NCI-H2171 treated with DMSO at 0.1 percent for 48 hours (cell line): ENCODE results near the gene SAMD13.
"Not testable (repeated sequence)": the region's sequence is repeated elsewhere in the genome, so short reads cannot be mapped to it uniquely, and the experiment has no call there.

ENCODE experiments used
- DNase-seq: peaks from one replicate; lab custom pipeline; 2025; lab: John Stamatoyannopoulos, UW

SAMD13 gene

DNA sequence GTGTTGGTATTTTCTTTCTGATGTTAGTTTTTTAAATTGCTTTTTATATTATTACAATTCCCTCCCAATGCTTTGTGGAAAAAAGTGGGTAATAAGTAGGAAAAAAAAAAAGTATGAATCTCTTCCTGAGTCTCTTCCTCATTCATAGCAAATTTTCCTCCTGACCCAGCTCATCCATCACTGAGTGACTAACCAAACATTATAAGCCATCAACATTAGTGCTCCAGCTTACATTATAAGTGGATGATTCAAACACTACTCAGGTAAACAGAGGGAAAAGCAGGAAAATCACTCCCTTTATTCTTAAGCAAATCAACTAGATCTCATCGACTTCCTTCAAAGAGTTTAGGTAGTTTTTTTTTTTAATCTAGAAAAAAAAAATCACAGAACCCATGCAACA lies 15.4 kb upstream of the SAMD13 start:
- DNase-seq = no peak

DNA sequence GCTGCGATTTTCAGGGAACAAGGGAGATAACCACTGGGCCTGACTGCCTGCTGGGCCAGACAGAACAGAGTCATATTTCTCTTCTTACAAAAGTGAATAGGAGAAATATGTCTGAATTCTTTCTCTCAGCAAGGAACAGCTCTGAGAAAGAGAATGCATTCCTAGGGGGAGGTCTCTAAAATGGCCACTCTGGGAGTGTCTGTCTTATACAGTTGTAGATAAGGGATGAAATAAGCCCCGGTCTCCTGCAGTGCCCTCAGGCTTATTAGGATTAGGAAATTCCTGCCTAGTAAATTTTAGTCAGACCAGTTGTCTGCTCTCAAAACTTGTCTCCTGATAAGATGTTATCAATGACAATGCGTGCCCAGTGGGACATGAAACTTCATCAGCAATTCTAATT lies 14.1 kb upstream of the SAMD13 start:
- DNase-seq = not testable (repeated sequence)

DNA sequence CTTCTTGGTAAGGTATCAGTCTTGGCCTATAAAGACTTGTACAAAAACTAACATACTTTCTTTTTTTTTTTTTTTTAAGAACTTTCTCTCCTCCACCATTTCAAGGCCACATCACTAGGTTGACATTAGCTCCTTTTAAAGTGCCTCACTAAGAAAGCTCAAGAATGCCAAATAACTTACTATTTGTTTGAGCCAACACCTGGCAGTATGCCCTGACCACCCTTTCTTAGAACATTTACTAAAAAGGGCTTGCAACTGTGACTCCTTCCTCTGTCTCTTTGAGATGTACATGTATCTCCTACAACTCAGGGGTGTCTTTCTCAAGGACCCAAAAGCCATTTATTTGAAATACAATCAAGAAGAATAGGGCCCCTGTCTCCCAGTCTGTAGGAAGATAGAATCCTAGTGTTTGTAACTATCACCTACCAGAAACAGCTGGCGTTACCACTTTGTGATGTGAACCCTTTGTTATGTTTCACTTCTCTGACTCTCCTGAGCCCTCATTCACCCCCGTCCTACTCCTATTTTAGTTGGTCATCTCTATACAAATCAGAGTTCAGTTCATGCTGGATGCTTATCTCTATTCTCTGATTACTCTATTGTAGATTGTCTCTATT lies 12.2 kb upstream of the SAMD13 start:
- no peak for DNase-seq

DNA sequence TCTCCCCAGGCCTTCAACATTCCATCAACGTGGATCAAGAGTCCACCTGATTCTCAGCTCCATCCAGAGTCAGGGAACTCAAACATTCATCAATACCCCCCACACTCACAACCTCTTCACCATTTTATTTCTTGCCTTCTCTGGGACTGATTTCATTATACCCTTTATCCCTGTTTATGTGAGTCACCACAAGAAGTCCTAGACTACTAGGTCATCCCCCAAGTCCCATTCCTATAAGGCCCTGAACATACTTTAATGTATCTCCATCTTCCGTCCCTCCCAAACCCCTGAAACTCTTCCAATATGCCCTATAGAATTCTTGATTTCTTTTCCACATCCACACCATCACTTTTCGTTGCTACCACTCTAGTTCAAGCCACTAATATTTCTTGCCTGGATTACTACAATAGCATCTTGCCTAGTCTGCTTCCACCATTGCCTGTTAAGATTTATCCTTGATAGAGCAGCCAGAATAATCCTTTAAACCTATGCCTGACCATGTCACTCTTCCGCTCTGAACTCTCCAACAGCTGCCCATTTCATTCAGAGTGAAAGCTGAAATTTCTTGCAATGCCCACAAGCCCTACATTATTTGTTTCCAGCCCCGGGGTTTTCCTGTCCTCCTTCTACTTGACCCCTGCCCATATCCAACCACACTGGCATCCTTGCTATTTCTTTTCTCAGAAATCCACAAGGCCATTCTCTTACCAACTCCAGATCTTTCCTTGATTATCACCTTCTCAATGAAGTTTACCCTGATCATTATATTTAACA lies 9.4 kb upstream of the SAMD13 start:
- DNase-seq = no peak

DNA sequence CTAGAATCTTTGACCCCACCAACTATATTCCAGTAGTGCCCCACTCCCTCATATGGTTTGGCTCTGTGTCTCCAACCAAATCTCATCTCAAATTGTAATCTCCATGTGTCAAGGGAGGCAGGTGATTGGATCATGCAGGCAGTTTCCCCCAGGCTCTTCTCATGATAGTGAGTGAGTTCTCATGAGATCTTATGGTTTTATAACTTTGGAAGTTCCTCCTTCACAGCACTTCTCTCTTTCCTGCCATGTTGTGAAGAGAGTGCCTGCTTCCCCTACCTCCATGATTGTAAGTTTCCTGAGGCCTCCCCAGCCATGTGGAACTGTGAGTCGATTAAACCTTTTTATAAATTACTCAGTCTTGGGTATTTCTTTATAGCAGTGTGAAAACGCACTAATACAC lies 7.7 kb upstream of the SAMD13 start:
- no peak for DNase-seq

DNA sequence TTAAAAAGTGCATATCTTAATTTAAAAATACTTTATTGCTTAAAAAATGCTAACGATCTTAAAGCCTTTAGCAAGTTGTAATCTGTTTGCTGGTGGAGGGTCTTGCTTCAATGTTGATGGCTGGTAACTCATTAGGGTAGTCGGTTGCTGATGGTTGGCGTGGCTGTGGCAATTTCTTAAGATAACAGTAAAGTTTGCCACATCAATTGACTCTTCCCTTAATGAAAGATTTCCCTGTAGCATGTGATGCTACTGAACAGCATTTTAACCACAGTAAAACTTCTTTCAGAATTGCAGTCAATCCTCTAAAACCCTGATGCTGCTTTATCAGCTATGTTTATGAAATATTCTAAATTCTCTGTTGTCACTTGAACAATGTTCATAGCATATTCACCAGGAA lies 6.8 kb upstream of the SAMD13 start:
- DNase-seq = no peak

DNA sequence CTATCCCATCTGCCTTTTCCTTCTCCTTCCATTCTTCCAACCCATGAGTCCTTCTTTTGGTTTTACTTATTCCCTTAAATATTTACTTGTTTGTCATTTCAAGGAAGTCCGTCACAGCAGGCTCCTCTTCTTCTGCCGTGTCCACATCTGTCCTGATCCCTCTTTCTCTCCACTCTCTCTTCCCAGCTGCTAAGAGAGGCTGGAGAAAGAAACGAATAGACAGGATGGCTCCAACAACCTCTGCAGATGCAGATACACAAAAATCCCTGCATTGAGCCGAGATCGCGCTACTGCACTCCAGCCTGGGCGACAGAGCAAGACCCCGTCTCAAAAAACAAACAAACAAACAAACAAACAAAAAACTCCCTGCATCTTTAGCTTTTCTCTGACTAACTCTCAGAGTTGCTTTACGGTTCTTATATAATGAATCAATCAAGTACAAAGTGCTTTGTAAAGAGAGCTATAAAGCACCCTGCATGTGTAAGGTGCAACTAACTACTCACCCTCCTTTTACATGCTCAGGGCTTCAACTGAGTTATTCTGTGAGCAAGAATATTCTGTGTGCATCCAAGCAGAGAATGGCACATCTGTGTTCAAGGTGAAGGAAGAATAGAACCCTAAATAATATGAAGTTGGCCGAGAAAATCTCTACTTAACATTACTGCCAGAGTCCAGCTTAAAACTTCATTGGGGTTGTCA lies 3.8 kb upstream of the SAMD13 start:
- DNase-seq = no peak

DNA sequence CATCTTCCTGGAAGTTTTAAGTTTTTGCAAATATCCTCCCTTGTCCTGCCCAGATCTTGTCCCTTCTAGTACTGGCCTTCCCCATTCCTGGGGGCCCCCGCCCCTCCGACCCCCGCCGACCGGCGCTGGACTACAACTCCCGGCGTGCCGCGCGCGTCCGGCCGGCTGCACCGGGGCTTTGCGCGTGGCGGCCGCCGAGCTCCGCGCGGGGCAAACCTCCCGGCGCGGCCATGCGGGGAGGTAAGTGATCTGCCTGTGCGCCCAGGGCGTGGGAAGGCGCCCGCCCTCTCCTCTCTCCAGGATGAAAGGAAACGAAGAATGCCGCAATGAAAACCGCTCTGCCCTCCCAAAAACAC lies 3.2 kb upstream of the SAMD13 start:
- peak; percentile 38 for DNase-seq

DNA sequence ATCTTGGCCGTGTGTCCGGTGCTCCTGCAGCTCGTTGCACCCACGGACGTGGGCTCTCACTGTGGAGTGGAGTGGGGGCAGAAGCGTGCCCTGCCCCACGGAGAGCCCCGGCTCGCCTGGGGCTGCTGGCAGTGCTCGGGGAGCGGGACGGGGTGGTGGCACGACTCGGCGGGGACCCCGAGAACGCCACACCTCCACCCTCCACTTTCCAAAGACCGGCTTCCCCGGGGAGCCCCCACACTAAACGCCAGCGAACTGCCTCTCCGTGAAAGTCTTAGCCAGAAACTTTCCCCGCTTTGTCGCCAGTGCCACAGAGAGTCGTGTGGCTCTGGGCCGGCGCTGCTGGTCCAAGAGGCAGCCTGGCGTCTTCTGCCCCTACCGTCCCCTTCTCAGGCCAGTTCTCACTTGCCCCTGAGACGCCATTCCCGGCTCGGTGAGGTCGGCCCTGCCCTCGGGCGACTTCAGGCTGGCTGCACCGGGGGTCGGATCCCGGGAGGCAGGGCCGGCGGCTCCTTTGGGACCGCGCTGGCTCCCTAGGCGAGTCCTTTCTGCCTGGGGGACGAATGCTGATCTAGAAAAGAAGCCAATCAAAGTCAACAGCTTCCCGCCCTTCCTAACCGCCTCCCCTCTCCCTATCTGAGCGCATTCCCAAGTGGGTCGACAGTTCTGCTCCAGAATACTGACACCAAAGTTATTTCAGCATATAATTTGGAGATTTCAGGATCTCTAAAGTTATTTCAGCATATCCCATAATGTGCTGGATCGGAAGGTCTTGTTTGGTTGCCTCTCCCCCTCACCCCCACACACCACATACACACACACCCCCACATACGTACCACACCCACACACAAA lies 2.6 kb upstream of the SAMD13 start:
- peak; percentile 2 for DNase-seq

DNA sequence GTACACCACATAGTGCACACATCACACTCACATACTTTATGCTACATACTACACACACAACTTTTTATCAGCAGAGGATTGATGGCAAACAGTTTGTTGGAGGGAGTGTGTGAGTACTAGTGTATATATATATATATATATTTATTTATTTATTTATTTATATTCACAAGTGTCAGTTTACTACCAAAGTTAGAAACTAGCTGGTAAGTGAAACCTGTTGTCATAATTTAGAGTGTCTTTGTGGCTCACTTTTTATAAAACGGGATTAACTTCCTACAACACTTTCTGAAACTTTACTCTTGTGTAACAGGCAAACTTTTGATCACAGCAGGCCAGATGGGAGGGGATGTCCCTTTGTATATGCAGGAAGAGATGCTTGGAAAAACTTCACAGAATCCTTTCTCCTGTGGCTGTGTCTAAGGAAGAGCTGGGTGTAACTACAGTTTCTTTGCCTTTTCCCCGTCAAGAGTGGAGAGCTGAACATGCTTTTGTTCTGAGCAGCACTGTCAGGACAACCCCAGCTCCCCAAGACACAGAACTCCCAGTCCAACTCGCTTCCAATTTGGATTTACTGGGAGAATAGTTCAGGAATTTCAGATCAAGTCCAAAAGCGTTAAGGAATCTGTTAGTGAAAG lies 1.9 kb upstream of the SAMD13 start:
- DNase-seq = no peak

DNA sequence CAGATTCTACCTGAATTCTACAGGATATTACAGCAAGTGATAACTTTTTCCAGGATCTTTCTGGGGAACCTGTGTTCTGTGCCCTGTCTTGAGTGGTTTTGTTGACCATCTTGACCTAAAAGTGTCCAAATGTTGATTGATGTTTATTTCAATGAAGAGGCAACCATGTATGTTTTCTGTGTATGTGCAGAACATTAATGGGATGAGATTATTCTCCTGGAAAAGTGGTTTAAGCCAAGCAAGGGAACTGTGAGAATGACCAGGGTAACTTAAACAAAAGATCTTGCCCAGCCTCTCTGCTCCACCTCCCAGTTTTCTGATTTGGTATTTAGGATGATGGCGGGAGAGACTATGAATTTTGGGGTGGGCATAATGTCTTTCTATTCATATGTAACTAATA lies 1.0 kb upstream of the SAMD13 start:
- DNase-seq = no peak

DNA sequence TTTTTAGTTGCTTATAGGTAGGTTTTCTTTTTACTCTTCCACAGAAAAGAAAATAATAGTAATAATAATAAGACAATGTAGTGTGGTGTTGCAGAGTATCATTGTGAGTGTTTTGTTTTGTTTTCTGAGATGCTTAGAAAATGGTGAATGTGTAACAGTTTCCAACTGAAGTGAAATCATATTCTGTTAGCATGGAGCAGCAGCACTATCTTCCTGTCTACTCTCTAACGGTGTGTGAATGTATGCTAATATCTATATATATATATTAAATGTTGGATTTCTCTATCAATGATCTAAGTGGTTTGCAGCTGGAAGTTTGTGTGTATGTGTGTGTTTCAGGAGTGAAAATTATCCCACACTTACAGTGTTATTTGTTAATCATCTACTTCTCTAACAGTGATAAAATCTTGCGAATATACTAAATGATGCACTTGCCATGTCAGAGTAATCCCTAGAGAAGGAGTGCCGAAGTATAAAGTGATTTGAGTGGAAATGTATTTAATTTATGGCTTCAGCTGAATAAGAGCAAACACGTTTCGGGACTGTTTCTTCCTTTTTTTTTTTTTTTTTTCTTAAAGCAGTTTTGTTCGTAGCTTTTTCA lies 377 bp downstream of the SAMD13 start:
- peak; percentile 36 for DNase-seq

DNA sequence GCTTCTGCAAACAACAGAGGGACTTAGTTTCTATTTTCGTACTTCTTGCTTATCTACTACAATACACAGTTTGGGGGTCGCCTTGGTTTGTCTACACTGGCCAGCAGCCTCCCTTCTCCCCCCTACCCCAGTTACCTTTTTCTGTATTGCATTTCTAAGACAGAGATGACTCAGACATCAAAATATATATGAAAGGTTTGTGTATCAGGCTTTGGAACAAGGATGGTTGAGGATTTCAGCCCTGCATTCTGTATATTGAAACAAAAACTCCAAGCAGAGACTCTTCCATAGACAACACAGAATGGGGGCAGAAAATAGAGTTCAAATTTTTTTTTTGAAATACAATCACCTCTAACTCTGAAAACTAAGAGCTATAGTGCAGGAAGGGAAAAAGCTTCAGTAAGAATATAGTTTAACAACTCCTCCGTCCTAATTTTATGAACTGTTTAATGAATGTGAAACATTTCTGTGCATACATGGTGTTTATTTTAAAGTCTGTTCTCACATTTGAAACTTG lies 1.9 kb downstream of the SAMD13 start:
- DNase-seq = peak; percentile 1

DNA sequence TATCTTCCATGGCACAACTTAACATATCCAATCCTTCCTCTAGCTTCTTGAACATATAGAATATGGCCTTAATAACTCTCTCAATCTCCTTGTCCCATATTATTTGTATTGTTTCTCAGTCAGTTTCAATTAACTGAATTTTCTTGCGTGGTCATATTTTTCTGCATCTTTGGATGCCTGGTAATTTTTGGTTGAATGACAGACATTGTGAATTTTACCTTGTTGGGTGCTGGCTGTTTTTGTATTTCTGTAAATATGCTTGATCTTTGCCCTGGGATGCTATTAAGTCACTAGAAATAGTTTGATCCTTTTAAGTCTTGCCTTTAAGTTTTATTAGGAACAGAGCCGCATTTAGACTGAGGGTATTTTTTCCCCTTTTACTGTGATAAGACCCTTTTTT lies 5.9 kb downstream of the SAMD13 start:
- DNase-seq = no peak

DNA sequence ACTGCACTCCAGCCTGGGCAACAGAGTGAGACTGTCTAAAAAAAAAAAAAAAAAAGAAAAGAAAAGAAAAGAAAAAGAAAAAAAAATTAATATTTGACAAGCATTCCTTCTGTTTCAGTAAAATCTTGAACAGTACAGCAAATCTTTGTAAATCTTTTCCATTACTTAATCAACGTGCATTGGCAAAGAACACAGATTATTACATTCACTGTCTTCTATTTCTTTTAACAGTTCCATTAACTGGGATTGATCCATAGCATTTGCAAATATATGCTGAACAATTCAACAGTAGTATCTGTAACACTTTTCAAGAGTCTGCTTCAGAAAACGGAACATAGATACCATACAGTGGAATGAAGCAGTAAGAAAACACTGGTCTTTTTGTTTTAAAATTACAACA lies 9.8 kb downstream of the SAMD13 start:
- DNase-seq = no peak

DNA sequence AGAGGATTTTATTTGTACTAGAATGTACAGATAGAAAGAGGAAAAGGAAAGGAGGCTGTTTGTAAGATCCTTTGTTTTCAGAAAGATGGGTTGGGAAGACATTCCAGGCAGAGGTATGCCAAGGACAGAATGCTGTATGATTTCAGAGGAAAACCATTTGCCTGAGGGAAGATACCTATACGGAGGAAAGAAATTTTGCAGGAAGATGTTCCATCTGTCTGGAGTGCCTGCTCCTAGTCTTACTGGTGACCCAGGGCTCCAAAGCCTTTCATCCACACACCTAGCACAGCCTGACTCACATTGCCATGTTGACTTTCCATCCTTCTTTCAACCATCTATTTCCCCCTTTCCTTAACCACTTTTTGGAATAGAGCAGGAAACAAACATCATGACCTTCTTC lies 18.2 kb downstream of the SAMD13 start:
- DNase-seq = no peak

DNA sequence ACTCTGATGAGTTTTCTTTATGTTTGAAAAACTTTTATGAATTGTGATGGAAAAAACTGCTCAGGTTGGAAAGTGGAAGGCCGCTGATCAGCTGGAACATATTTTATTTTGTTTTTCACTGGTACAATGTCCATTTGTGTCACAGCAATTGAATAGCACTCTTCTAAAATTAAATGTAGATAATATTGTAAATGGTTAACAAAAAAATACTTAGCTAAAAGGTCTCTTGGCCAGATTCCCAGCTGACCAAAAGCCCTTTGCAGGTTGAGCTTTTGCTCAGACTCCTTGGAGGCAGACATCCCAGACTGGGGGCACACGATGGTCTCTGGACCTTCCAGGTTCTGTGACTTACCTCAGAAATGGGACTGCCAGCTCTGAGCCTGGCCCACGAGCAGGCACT lies 26.3 kb downstream of the SAMD13 start:
- no peak for DNase-seq

DNA sequence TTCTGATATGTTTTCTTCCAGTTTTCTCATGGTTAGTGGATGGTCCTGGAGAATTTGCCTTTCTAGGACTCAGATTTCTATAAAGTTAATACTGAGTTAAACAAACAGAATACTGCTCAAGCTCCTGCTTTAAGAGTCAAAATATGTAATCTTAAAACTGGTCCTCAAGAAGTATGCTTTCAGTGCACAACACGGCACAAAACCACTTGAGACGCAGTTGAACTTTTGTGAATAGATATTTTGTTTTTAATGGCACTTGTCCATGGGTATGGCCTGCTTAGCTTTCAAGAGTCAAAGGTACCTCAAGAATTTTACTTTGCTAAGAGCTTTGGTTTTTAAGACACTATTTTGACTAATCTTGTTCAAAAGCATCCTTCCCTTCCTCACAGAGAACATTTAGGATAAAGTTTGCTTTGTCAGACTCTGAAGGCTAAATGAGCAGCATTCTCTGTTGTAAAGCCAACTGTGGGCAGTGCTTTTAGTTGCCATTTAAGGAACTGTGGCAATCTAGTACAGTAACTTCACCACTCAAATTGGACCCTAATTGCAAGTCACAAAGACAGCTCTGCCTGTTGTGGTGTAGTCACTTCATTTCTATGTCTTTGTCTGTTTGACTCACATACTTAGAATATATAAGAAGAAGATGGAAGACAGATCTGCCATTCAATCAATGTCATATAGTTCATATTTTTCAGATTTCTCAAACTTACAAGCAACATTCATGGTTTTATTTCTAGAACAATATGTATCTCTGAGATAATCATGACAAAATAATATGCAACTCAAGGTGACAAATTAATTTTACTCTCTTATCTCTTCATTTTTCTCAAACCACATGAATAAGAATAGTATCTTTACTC lies 28.8 kb downstream of the SAMD13 start:
- no peak for DNase-seq

DNA sequence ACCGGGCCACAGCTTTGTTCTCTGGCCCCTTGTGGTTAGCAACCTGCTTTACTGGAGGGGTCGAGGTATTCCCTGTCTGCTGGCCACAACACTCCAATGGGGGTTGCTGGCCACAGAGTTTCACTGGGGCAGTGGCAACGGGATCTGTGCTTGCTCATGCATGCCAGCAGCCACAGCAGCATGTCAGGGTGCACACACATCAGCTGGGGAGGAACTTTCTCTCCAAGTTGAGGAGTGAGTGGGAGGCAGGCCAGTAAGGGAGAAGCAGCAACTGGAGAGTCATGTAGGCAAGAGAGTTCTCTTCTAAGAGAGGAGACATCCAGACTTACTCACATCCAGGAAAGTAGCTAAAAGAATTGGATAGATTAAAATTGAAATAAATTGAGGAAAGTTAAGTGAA lies 38.0 kb downstream of the SAMD13 start:
- no peak for DNase-seq

DNA sequence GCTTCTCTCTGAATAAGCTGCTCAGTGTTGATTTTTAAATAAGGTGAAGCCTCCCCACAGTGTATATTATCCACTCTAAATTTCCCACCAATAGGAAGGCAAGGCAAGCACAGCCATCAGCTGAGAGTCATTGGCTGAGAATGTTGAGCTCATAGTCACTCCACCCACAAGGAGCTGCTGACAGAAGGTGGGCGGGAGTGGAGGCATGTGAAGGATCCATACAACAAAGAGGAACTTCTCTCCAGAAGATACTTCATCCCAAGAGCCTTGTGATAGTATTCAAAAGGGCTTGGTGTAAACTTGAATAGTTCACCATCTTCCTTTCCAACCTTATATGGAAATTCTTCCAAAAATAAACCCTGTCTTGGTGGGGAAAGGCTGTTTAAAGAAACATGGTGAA lies 42.8 kb downstream of the SAMD13 start:
- DNase-seq = no peak
